Measurements from ENCODE around the gene ZNF518B.
"Not testable (repeated sequence)": the region's sequence is repeated elsewhere in the genome, so short reads cannot be mapped to it uniquely, and the experiment has no call there.

Gene ZNF518B

GRCh38 chr4:10456595-10457254 lies 501 bp downstream of the ZNF518B start:
- peak; percentile 58 for DNase-seq

- DNase-seq, result no peak
These were observed 999 bp downstream of the ZNF518B start for GRCh38 chr4:10456260-10456594.

GRCh38 chr4:10455133-10455532 lies 2.1 kb downstream of the ZNF518B start:
- DNase-seq, result no peak

- no peak for DNase-seq
These were observed 2.5 kb downstream of the ZNF518B start for GRCh38 chr4:10454726-10455125.

GRCh38 chr4:10454121-10454520 lies 3.1 kb downstream of the ZNF518B start:
- no peak for DNase-seq

- DNase-seq, result no peak
These were observed 8.2 kb downstream of the ZNF518B start for GRCh38 chr4:10448991-10449390.

DNA sequence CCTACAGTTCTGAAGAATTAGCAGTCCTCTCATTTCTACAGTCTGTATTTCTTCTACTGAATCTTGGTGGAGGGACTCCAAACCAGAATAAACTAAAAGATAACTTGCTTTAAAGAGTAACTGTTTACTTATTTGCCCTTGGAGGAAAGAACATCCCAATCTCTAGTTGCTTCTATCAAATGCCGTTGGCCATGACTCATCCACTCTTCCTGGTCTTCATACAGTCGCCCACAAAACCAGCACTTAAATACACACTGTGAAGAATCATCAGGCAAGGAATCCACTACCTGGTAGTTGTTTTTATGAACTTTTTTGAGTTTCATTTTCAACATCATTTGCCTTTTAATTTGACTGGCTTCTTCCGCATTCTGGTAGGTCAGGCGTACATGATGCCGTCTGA lies 14.2 kb downstream of the ZNF518B start:
- DNase-seq, result no peak

- no peak for DNase-seq
These were observed 15.7 kb downstream of the ZNF518B start for GRCh38 chr4:10441512-10441911.

GRCh38 chr4:10438924-10439323 lies 18.3 kb downstream of the ZNF518B start:
- no peak for DNase-seq

DNA sequence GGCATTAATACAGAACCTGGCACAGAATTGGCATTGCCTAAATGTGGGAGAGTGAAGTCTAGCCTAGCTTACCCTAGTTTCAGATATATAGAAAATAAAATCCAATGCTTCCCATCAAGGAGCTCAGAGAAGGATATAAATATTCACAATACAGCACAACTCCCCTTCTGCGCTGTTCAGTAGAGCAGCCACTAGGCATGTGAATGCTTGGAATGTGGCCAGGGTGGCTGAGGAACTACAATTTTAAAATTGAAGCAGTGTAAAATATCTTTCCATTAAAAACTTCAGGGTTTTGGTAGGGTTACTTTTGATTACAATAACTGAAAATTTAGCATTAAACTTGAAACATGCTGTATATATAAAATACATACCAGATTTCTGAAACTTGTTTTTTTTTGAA lies 19.5 kb downstream of the ZNF518B start:
- no peak for DNase-seq

- not testable (repeated sequence) for DNase-seq
These were observed 29.5 kb downstream of the ZNF518B start for GRCh38 chr4:10427680-10428079.

DNA sequence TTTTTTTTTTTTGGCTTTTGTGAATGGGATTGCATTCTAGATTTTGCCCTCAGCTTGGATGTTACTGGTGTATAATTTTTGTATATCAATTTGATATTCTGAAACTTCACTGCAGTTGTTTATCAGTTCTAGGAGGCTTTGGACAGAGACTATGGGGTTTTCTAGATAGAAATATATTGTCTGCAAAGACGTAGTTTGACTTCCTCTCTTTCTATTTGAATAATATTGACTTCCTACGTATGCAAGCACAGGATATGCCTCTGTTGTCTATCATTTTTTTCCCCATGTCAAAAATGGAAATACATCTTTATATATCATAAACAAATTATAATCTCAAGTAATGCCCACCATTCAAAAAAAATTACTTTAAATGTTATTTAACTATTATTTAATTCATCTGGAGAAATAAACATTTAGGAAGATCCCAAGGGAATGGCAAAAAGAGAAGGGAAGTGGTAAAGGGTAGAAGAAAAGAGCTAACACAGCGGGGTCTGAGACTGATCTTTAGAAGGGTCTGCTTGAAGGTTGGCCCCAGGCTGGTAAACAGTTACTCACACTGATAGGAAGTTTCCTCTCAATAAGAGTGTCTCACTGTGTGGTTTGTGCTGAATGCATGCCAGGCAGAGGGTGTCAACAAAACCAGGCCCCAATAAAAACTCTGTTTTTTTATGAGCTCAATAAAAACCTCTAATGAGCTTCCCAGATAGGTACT lies 35.7 kb downstream of the ZNF518B start:
- no peak for DNase-seq

DNA sequence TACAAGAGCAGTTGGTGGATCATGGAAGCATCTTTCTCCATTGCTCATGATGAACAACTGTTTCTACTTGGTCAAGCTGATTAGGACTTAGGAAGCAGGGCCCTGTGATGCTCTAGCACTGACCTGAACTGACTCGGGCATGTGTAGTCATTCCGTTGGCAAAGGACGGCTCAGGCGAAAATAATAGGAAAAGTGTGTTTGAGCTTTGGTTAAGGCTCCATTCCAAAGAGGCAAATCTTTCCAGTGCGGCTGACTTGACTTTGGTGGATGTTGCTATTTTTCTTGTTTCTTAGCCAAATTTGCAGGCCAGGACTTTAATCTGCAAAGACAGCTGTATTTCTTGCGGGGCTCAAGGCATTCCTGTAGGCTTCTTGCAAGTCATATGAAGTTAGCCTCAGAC lies 39.5 kb downstream of the ZNF518B start:
- no peak for DNase-seq

- DNase-seq, result peak; percentile 2
These were observed 40.8 kb downstream of the ZNF518B start for GRCh38 chr4:10416441-10416840.

GRCh38 chr4:10413177-10413576 lies 44.0 kb downstream of the ZNF518B start:
- no peak for DNase-seq

- no peak for DNase-seq
These were observed 51.6 kb downstream of the ZNF518B start for GRCh38 chr4:10405672-10406071.

DNA sequence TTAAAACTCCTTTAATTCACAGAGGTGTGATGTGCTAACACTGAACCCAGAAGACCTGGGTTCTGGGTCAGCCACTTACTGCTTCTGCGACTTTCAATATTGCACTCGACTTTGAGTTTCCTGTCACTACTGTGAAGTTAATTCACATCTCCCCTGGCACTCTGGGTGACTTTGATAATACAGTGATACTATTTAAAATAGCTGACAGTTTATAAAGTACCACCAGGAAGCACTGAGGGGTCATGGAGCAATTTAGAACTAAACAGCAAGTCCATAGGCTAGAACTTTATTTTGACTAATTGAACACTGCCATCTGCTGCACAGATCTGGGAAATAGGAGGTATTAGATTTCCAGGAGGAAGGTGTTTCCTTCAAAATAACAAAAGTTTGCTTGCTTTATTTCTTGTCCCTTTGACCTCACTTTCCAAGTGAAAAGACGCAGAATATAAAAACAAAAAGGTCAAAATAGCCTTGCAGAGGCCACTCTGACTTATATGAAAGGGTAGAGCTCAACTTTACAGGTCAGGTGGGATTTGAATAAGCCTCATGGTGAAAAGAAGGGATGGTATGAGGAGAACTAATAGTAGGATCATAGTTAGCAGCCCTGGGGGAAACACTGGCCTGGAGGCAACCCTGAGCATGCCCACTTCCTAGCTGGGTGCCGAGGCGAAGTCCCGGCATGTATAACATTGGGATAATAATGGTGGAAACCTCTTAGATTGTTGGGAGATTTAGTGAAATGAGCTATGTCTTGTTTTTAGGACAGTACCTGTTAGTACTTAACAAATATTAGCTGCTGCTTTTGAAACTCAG lies 53.4 kb downstream of the ZNF518B start:
- peak; percentile 11 for DNase-seq

GRCh38 chr4:10395971-10396580 lies 61.1 kb downstream of the ZNF518B start:
- DNase-seq, result no peak
